K562 (cell line): ENCODE measurements around the gene RILP. TPM values are rescaled to one million over a fixed set of nuclear protein-coding genes. Genes with fewer than 3 reads are reported as not detected.

Source experiments
- ATAC-seq: fragments of 200-7000 bp; cut with Tn5 transposase; 3 replicates; pipeline ENCODE4 v1.9.1; 2020; ENCODE audit warnings: moderate library complexity
- BruUV-seq: library from RNA; stranded (reverse); fragments of 400-500 nt; replicated peaks from 2 replicates; lab custom pipeline; 2021; lab: Mats Ljungman, UMichigan
- CTCF ChIA-PET: fragments of 300-600 bp; formaldehyde crosslinking; extraction: SDS; loops from one replicate; lab custom pipeline; 2021; ENCODE audit warnings: low intra/inter-chr PET ratio; lab: Yijun Ruan, JAX
- POLR2A ChIA-PET: fragments of 300-600, 350-650 bp; sonication (Branson Sonifier 250); formaldehyde crosslinking; extraction: SDS; loops from one replicate; lab custom pipeline; 2021; ENCODE audit warnings: antibody characterized with exemption, inconsistent platforms; lab: Yijun Ruan, JAX
- DNase-seq, 4 experiments: peaks; one replicate each; pipeline versions ENCODE4 v3.0.0 to v3.0.0-alpha.2; 2011 to 2018; ENCODE audit warnings: low spot score in 3 of 4, mixed read lengths in 3 of 4; ENCODE audit errors: extremely low read depth in 1 of 4
- FAIRE-seq: peaks from 2 replicates; lab custom pipeline; 2011; peaks lifted over from hg19 to GRCh38; lab: Jason Lieb, UNC
- H2AFZ ChIP-seq: 2 replicates; pipeline ENCODE4 v1.6.0; 2011; ENCODE audit warnings: low read depth, low read length, control low read depth, inconsistent platforms
- H3K27ac ChIP-seq: fragments of 200-600 bp; 3 replicates; pipeline ENCODE4 v1.8.0; 2011; ENCODE audit warnings: low read depth, mild to moderate bottlenecking, control low read depth, inconsistent platforms, low read length, moderate library complexity, mixed read lengths; ENCODE audit errors: extremely low read depth
- H3K27me3 ChIP-seq, 2 experiments: fragments of 300-600 bp in 1 of 2; 2 replicates in 1 of 2; 3 replicates in 1 of 2; pipeline versions ENCODE4 v1.6.0 to v1.8.0; 2011; ENCODE audit warnings: inconsistent platforms in 2 of 2, low read length in 2 of 2, mild to moderate bottlenecking in 1 of 2, mixed read lengths in 1 of 2, moderate library complexity in 1 of 2; ENCODE audit not compliant: control insufficient read depth in 2 of 2, insufficient read depth in 2 of 2
- H3K36me3 ChIP-seq: fragments of 300-600 bp; 3 replicates; pipeline ENCODE4 v1.8.0; 2011; ENCODE audit warnings: mild to moderate bottlenecking, low read length, inconsistent platforms; ENCODE audit not compliant: control insufficient read depth, insufficient read depth
- H3K4me1 ChIP-seq, 2 experiments: fragments of 200-600 bp in 1 of 2; replicated peaks in 1 of 2; 2 replicates in 1 of 2; 3 replicates in 1 of 2; pipeline versions ENCODE4 v1.5.1 to v1.8.0; 2011; ENCODE audit warnings: inconsistent platforms in 2 of 2, low read length in 2 of 2, mild to moderate bottlenecking in 1 of 2, mixed read lengths in 1 of 2, moderate library complexity in 1 of 2; ENCODE audit not compliant: control insufficient read depth in 2 of 2, insufficient read depth in 2 of 2
- H3K4me2 ChIP-seq: 2 replicates; pipeline ENCODE4 v1.6.1; 2011; ENCODE audit warnings: low read length, control low read depth, inconsistent platforms, mixed read lengths; ENCODE audit not compliant: insufficient read depth
- H3K4me3 ChIP-seq: fragments of 200-600 bp; sonication (generic), shearing (Covaris generic); 2 replicates; pipeline ENCODE4 v1.5.1; 2016; ENCODE audit warnings: control low read depth, inconsistent platforms
- H3K79me2 ChIP-seq: fragments of 200-600 bp; 3 replicates; pipeline ENCODE4 v1.8.0; 2011; ENCODE audit warnings: low read length, inconsistent platforms; ENCODE audit not compliant: control insufficient read depth, insufficient read depth
- H3K9ac ChIP-seq, 2 experiments: 2 replicates each; pipeline versions ENCODE4 v1.6.0 to v1.6.1; 2011; ENCODE audit warnings: low read depth in 2 of 2, low read length in 2 of 2, control low read depth in 1 of 2, inconsistent platforms in 1 of 2, mild to moderate bottlenecking in 1 of 2, mixed read lengths in 1 of 2; ENCODE audit not compliant: insufficient read depth in 1 of 2
- H3K9me1 ChIP-seq: one replicate; pipeline ENCODE4 v1.6.0; 2011; ENCODE audit warnings: inconsistent platforms, mild to moderate bottlenecking, low read length, moderate library complexity; ENCODE audit not compliant: control insufficient read depth, insufficient read depth
- H3K9me3 ChIP-seq: replicated peaks from 2 replicates; pipeline ENCODE4 v1.5.1; 2011; ENCODE audit warnings: low read depth, low read length, inconsistent platforms; ENCODE audit not compliant: control insufficient read depth, insufficient read depth
- H4K20me1 ChIP-seq: replicated peaks from 2 replicates; pipeline ENCODE4 v1.6.1; 2011; ENCODE audit warnings: low read length, inconsistent platforms, mixed read lengths; ENCODE audit not compliant: control insufficient read depth, insufficient read depth
- DPF2 ChIP-seq: fragments of 450-650 bp; IDR thresholded peaks from 2 replicates; pipeline ENCODE4 v1.6.1; 2016
- ERF ChIP-seq: fragments of 450-650 bp; formaldehyde crosslinking; IDR thresholded peaks from 2 replicates; pipeline ENCODE4 v1.4.0; 2020; ENCODE audit warnings: mild to moderate bottlenecking, mixed read lengths
- HDAC2 ChIP-seq: fragments of 450-650 bp; IDR thresholded peaks from 2 replicates; pipeline ENCODE4 v1.6.1; 2016; ENCODE audit warnings: mild to moderate bottlenecking
- HMG20B ChIP-seq: fragments of 250-450 bp; sonication (Bioruptor Pico); IDR thresholded peaks from 2 replicates; pipeline ENCODE4 v1.5.0; 2021; ENCODE audit warnings: mild to moderate bottlenecking
- PPARD ChIP-seq: fragments of 250-450 bp; sonication (Bioruptor Pico); IDR thresholded peaks from 2 replicates; pipeline ENCODE4 v1.8.0; 2022; ENCODE audit warnings: inconsistent platforms, mild to moderate bottlenecking, moderate library complexity
- SRSF9 ChIP-seq: fragments of 200-400 bp; formaldehyde crosslinking; IDR thresholded peaks from 2 replicates; pipeline ENCODE4 v1.6.1; 2017; ENCODE audit warnings: low read depth, low read length, borderline replicate concordance
- ZFP36 ChIP-seq: fragments of 150-350 bp; IDR thresholded peaks from 2 replicates; pipeline ENCODE4 v1.6.1; 2018; ENCODE audit warnings: low read length, low read depth; ENCODE audit not compliant: partially characterized antibody
- ZFPM2 ChIP-seq: fragments of 250-450 bp; sonication (Bioruptor Pico); IDR thresholded peaks from 2 replicates; pipeline ENCODE4 v1.5.1; 2022; ENCODE audit warnings: mild to moderate bottlenecking
- ZNF124 ChIP-seq: sonication (generic); formaldehyde crosslinking; IDR thresholded peaks from 2 replicates; pipeline ENCODE4 v1.8.1; 2022; ENCODE audit warnings: missing genetic modification reagents
- ZNF766 ChIP-seq: fragments of 200-800 bp; sonication (Bioruptor generic); conservative IDR thresholded peaks from 2 replicates; pipeline ENCODE4 v1.6.1; 2016; ENCODE audit warnings: missing genetic modification characterization, missing compliant biosample characterization
- WGBS: fragments of 100-300 bp; shearing (Covaris generic); methylation state at CpG from one replicate; pipeline ENCODE4 v1.1.6; 2016; ENCODE audit warnings: low coverage, mixed read lengths; ENCODE audit not compliant: insufficient coverage; ENCODE audit errors: missing lambda C conversion rate; 5-methylcytosine and 5-hydroxymethylcytosine counted together
- in situ Hi-C: fragments of 300-500 bp; cut with MboI; formaldehyde crosslinking; loops from 4 replicates; pipeline ENCODE4 v1.15.0; 2018; ENCODE audit warnings: inconsistent platforms, mixed read lengths
- intact Hi-C: fragments of 100-400 bp; cut with micrococcal nuclease; formaldehyde crosslinking; loops from 2 replicates; pipeline ENCODE4 v1.14.2; 2022
- polyA plus RNA-seq, 8 experiments: library from polyadenylated mRNA; depleted of rRNA in 4 of 8; stranded (reverse) in 5 of 8; unstranded in 3 of 8; fragments of >200 nt; fragmentation: Nextera tagmentation in 2 of 8; fragmentation: Illumina TruSeq in 1 of 8; extraction: Ambion mirVana in 2 of 8; extraction: Trizol in 1 of 8; gene quantifications; 2 replicates each; pipeline versions ENCODE4 v1.2.1 to v1.2.3, GENCODE V29; 2011 to 2014; ENCODE audit warnings: inconsistent platforms in 1 of 8, missing spikeins in 1 of 8
- total RNA-seq, 7 experiments: library from RNA; depleted of rRNA in 6 of 7; stranded (reverse); fragments of >200 nt in 6 of 7; fragmentation: Illumina TruSeq in 2 of 7; extraction: Trizol in 2 of 7; gene quantifications; 2 replicates each; pipeline versions ENCODE4 v1.2.1 to v1.2.3, GENCODE V29; 2011 to 2021; ENCODE audit warnings: low replicate concordance in 1 of 7
- TF ChIP-seq, protein P1 (sequence below), 2 experiments: fragments of 450-650 bp in 1 of 2; sonication (generic) in 1 of 2; formaldehyde crosslinking in 1 of 2; IDR thresholded peaks; 2 replicates each; pipeline versions ENCODE4 v1.7.1 to v1.9.0; 2016 to 2022; ENCODE audit warnings: inconsistent platforms in 1 of 2, mild to moderate bottlenecking in 1 of 2, missing genetic modification reagents in 1 of 2
- TF ChIP-seq, protein P2 (sequence below): sonication (generic); formaldehyde crosslinking; IDR thresholded peaks from 2 replicates; pipeline ENCODE4 v1.9.0; 2022; ENCODE audit warnings: mild to moderate bottlenecking, missing genetic modification reagents

Gene RILP
- total and polyA plus RNA-seq, 9 of the 15 experiments (the other 6 are each of a cell fraction or from before 2014, with no cell fraction given), result 0.75 to 54.9 (median 27.8) TPM

- H3K36me3 ChIP-seq, result peaks cover 53% of the 10 kb centered on the region
- whole genome bisulfite sequencing, result 4% methylated on average over 39 of the region's 54 CpGs
- TF ChIP-seq PPARD (CRISPR knock-in tag) (no peak), ZNF124 (CRISPR knock-in tag) (no peak), HMG20B (CRISPR knock-in tag) (no peak), ZFP36 (peak; percentile 18), SRSF9 (no peak), HDAC2 (0 out of 2 replicates have a peak, but pooled peaks have one; percentile 16), ZNF766 (CRISPR knock-in tag) (no peak), DPF2 (no peak), ERF (CRISPR knock-in tag) (no peak), ZFPM2 (CRISPR knock-in tag) (no peak)
- TF ChIP-seq, protein P1, sequence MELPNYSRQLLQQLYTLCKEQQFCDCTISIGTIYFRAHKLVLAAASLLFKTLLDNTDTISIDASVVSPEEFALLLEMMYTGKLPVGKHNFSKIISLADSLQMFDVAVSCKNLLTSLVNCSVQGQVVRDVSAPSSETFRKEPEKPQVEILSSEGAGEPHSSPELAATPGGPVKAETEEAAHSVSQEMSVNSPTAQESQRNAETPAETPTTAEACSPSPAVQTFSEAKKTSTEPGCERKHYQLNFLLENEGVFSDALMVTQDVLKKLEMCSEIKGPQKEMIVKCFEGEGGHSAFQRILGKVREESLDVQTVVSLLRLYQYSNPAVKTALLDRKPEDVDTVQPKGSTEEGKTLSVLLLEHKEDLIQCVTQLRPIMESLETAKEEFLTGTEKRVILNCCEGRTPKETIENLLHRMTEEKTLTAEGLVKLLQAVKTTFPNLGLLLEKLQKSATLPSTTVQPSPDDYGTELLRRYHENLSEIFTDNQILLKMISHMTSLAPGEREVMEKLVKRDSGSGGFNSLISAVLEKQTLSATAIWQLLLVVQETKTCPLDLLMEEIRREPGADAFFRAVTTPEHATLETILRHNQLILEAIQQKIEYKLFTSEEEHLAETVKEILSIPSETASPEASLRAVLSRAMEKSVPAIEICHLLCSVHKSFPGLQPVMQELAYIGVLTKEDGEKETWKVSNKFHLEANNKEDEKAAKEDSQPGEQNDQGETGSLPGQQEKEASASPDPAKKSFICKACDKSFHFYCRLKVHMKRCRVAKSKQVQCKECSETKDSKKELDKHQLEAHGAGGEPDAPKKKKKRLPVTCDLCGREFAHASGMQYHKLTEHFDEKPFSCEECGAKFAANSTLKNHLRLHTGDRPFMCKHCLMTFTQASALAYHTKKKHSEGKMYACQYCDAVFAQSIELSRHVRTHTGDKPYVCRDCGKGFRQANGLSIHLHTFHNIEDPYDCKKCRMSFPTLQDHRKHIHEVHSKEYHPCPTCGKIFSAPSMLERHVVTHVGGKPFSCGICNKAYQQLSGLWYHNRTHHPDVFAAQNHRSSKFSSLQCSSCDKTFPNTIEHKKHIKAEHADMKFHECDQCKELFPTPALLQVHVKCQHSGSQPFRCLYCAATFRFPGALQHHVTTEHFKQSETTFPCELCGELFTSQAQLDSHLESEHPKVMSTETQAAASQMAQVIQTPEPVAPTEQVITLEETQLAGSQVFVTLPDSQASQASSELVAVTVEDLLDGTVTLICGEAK (IDR thresholded peaks at IDR 0.05), result 0 out of 2 replicates have a peak, but pooled peaks have one; percentile 20
- TF ChIP-seq, protein P1 (CRISPR knock-in tag; IDR thresholded peaks at IDR 0.05), result no peak
- TF ChIP-seq, protein P2, sequence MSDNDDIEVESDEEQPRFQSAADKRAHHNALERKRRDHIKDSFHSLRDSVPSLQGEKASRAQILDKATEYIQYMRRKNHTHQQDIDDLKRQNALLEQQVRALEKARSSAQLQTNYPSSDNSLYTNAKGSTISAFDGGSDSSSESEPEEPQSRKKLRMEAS (CRISPR knock-in tag), result peak; percentile 30; the same call in 1 of the 2 replicates
These were observed 1.3 kb downstream of the RILP start for GRCh38 chr17:1648173-1648962.

More at GRCh38 chr17:1648173-1648962, 1.3 kb downstream of the RILP start:
- Histone ChIP-seq H3K9me1 (no peaks in the 10 kb centered on the region), H3K79me2 (peaks cover 12% of the 10 kb centered on the region; the same call in 2 of the 3 replicates), H3K4me1 (peaks cover 21 to 67% of the 10 kb centered on the region in 2 experiments), H3K9ac (peak overlapping the region; percentile 84 to 97), H3K27ac (peak overlapping the region; percentile 74), H3K4me2 (peak overlapping the region; percentile 84), H3K4me3 (peak overlapping the region; percentile 55), H3K9me3 (no peaks in the 10 kb centered on the region), H4K20me1 (0 out of 2 replicates have a peak, but pooled peaks cover 2% of the 10 kb centered on the region), H3K27me3 (no peaks in the 10 kb centered on the region), H2AFZ (peak overlapping the region; percentile 74)
- no TSS peak for BruUV-seq
- FAIRE-seq (peak; percentile 32), DNase-seq (peak in 3 of 4 experiments; percentile 29 to 40 (median 32)), ATAC-seq (peak; percentile 73)
- ChIA-PET POLR2A (interaction anchor here (0.8 to 2.9 kb wide), 7 partner anchors 10 to 132 kb away, joined by 3 to 15 read pairs (median 6); partner anchors contain the start of gene INPP5K), CTCF (interaction anchor here (0.6 to 1.5 kb wide), 2 partner anchors 74 to 256 kb away, joined by 6 to 8 read pairs; no protein-coding TSS in a partner anchor)
- intact Hi-C loops, result no loop called here
- in situ Hi-C loops, result no loop called here
